Measurements from ENCODE around the gene ACOXL.

The ACOXL gene

GRCh38 chr2:111102216-111102615, 369.8 kb downstream of the ACOXL start:
- Histone ChIP-seq H3K4me1 (ENCODE audit: insufficient read depth, low read length, severe bottlenecking) (no peaks in the 10 kb centered on the region), H3K9me2 (ENCODE audit: low read depth, low read length) (no peaks in the 10 kb centered on the region), H3F3A (ENCODE audit: insufficient read depth, low read length) (no peaks in the 10 kb centered on the region)

DNA sequence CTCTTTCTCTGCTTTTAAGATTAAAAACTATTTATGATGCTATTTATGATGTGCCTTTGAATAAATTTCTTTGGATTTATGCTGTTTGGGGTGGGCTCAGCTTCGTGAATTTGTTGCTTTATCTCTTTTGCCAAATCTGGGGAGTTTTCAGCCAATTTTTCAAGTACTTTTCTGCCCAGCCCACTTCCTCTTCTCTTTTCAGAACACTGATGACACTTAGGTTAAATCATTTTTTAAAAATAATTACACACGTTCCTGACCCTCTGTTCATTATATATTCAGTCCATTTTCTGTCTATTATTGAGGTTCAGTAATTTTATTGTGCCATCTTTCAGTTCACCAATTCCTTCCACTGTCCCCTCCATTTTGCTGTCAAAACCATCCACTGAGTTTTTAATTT, 373.6 kb downstream of the ACOXL start:
- Histone ChIP-seq H3K79me2 (ENCODE audit: insufficient read depth, low read length) (no peaks in the 10 kb centered on the region), H3K27ac (ENCODE audit: low read depth, low read length, poor library complexity, severe bottlenecking) (no peak overlapping the region), H3K9me2 (ENCODE audit: low read depth, low read length) (no peaks in the 10 kb centered on the region), H3F3A (ENCODE audit: insufficient read depth, low read length) (no peaks in the 10 kb centered on the region), H3K36me3 (ENCODE audit: insufficient read depth, low read length) (no peaks in the 10 kb centered on the region), H3K4me1 (ENCODE audit: insufficient read depth, low read length, severe bottlenecking) (no peaks in the 10 kb centered on the region), H4K20me1 (ENCODE audit: insufficient read depth, low read length) (no peaks in the 10 kb centered on the region), H3K27me3 (ENCODE audit: insufficient read depth, low read length) (no peaks in the 10 kb centered on the region), H3K9me3 (ENCODE audit: low read length) (no peaks in the 10 kb centered on the region), H3K9ac (ENCODE audit: low read length) (no peak overlapping the region), H3K4me2 (ENCODE audit: low read length) (no peak overlapping the region), H3K4me3 (ENCODE audit: low read depth, low read length, poor library complexity, severe bottlenecking) (no peak overlapping the region), H2AFZ (ENCODE audit: low read length) (no peak overlapping the region)
- TF ChIP-seq CTCF (IDR thresholded peaks at IDR 0.05; ENCODE audit: low read length): no peak
- TF ChIP-seq EZH2 (IDR thresholded peaks at IDR 0.05; ENCODE audit: borderline replicate concordance, low read length): no peak

More at GRCh38 chr2:111102216-111102615, 369.8 kb downstream of the ACOXL start:
- no peaks in the 10 kb centered on the region for H3K36me3 ChIP-seq (ENCODE audit: insufficient read depth, low read length)
- no peaks in the 10 kb centered on the region for H3K9me3 ChIP-seq (ENCODE audit: low read length)
- no peaks in the 10 kb centered on the region for H3K27me3 ChIP-seq (ENCODE audit: insufficient read depth, low read length)
- no peak overlapping the region for H3K9ac ChIP-seq (ENCODE audit: low read length)
- no peak overlapping the region for H3K4me3 ChIP-seq (ENCODE audit: low read depth, low read length, poor library complexity, severe bottlenecking)
- H3K4me2 ChIP-seq (ENCODE audit: low read length): no peak overlapping the region
- no peaks in the 10 kb centered on the region for H3K79me2 ChIP-seq (ENCODE audit: insufficient read depth, low read length)
- H4K20me1 ChIP-seq (ENCODE audit: insufficient read depth, low read length): no peaks in the 10 kb centered on the region
- TF ChIP-seq EZH2 (IDR thresholded peaks at IDR 0.05; ENCODE audit: borderline replicate concordance, low read length) (no peak), CTCF (IDR thresholded peaks at IDR 0.05; ENCODE audit: low read length) (no peak)
- no peak overlapping the region for H2AFZ ChIP-seq (ENCODE audit: low read length)
- no peak overlapping the region for H3K27ac ChIP-seq (ENCODE audit: low read depth, low read length, poor library complexity, severe bottlenecking)

DNA sequence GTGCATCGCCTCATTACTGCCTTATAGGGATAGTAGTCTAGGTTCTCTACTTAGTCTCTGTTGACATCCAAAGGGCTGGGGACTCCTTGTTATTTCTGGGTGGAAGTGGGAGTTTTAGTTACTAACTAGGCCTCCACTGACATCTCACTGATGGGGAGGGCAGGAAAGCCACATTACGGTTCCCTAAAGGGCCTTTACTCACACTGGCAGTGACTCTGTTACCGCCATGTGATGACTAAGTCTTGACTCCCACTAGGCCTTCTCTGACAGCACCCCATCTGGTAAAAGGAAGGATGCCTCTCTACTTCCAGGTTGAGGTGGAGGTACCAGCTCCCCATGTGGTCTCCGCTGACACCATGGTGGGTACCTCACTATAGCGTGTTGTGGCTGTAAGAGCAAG, 374.3 kb downstream of the ACOXL start:
- TF ChIP-seq CTCF (IDR thresholded peaks at IDR 0.05; ENCODE audit: low read length): no peak
- TF ChIP-seq EZH2 (IDR thresholded peaks at IDR 0.05; ENCODE audit: borderline replicate concordance, low read length): no peak
- Histone ChIP-seq H3K4me2 (ENCODE audit: low read length) (no peak overlapping the region), H3K4me3 (ENCODE audit: low read depth, low read length, poor library complexity, severe bottlenecking) (no peak overlapping the region), H3K79me2 (ENCODE audit: insufficient read depth, low read length) (no peaks in the 10 kb centered on the region), H3K36me3 (ENCODE audit: insufficient read depth, low read length) (no peaks in the 10 kb centered on the region), H4K20me1 (ENCODE audit: insufficient read depth, low read length) (no peaks in the 10 kb centered on the region), H3K27me3 (ENCODE audit: insufficient read depth, low read length) (no peaks in the 10 kb centered on the region), H3K9ac (ENCODE audit: low read length) (no peak overlapping the region), H3K4me1 (ENCODE audit: insufficient read depth, low read length, severe bottlenecking) (no peaks in the 10 kb centered on the region), H2AFZ (ENCODE audit: low read length) (no peak overlapping the region), H3F3A (ENCODE audit: insufficient read depth, low read length) (no peaks in the 10 kb centered on the region), H3K9me3 (ENCODE audit: low read length) (no peaks in the 10 kb centered on the region), H3K27ac (ENCODE audit: low read depth, low read length, poor library complexity, severe bottlenecking) (no peak overlapping the region), H3K9me2 (ENCODE audit: low read depth, low read length) (no peaks in the 10 kb centered on the region)
